Activated CD4-positive, alpha-beta T cell treated with anti-CD3 and anti-CD28 coated beads for 1 hour (primary cell): ENCODE results near the gene IGLL1.
"Not testable (repeated sequence)": the region's sequence is repeated elsewhere in the genome, so short reads cannot be mapped to it uniquely, and the experiment has no call there.

ENCODE experiments used
- DNase-seq: peaks from one replicate; pipeline ENCODE4 v3.0.0-alpha.2; 2020

The IGLL1 gene

DNA sequence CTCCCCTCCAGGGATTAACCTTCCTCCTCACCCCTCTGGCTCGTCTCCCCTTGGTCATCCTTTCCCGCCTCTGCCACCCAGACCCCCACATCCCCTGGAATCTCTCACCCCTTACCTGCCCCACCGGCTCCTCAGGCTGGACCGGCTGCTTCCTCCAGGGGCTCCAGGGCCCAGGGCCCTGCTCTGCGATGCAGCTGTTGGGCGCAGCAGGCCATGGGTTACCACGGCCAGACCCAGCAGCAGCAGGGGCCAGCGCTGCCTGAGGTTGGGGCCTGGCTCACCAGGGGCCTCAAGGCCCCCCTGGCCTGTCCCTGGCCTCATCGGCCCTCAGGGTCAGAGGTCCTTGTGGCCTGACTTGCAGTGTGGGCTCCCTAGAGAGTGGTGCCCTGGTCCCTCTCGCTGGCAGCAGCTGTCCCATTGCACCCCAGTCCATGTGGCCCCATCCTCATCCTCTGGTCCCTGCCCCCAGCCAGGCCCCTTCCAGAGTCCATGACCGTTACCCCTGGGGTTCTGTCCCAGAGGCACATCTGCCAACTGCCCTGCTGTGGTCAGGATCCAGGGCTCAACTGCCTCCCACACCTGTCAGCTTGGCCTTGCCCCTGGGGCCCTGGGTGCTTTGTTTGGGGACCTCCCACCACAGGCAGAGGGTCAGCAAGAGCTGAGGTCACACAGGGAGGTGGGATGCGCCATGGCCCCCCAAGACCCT lies at the start of gene IGLL1:
Gene IGLL1 (minus strand): TSS at position 421 of the 706 bp plus-strand sequence. CDS start 100 bp downstream, at position 321.
- DNase-seq, result no peak

DNA sequence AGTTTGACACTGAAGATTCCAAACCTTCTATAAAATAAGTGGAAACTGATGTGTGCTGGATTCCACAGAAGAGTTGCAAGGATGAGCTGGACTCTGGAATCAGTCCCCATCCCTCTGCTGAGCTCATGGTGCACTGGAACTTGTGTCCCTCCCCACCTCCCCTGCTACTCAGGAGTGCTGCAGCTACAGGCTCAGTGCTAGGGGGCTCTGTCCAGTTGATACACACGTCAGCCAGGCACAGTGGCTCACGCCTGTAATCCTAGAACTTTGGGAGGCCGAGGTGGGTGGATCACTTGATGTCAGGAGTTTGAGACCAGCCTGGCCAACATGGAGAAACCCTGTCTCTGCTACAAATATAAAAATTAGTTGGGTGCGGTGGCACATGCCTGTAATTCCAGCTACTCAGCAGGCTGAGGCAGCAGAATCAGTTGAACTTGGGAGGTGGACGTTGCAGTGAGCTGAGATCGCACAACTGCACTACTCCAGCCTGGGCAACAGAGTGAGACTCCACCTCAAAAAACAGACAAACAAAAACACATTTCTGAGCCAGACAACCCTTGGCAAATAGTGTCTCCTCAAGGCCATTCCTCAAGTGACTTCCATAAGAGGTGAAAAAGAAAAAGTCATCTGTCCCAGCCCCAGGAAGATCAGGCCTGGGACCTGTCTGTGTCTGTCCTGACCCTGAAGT lies 48.1 kb upstream of the IGLL1 start:
- not testable (repeated sequence) for DNase-seq

DNA sequence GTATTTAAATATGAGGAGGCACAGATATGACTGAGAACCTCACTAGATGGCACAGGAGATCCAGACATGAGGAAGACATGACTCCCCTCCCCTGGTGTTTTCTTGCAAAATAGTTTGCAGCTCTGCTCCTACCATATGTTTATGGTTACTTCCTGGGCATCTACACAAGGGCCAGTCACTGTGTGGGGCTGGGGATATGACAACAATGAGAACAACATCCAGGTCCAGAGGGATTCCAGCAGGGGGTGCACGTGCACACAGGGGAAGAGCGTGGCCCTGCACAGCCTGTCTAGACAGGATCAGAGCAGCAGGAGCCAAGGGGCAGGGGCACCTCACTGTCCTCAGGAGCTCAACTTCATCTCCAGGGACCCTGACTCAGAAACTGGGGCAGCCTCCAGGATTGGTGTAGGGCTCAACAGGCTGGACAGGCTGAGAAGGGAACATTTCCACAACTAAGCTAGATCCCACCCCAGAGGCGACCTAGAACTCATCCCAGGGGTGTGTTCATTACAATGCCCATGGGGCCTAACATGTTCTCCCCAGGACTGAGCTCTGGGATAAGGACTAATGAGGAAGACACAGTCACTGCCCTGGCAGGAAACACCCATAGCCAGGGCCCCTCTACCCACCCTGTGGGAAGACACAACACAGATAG lies 47.4 kb upstream of the IGLL1 start:
- DNase-seq, result peak; percentile 40

DNA sequence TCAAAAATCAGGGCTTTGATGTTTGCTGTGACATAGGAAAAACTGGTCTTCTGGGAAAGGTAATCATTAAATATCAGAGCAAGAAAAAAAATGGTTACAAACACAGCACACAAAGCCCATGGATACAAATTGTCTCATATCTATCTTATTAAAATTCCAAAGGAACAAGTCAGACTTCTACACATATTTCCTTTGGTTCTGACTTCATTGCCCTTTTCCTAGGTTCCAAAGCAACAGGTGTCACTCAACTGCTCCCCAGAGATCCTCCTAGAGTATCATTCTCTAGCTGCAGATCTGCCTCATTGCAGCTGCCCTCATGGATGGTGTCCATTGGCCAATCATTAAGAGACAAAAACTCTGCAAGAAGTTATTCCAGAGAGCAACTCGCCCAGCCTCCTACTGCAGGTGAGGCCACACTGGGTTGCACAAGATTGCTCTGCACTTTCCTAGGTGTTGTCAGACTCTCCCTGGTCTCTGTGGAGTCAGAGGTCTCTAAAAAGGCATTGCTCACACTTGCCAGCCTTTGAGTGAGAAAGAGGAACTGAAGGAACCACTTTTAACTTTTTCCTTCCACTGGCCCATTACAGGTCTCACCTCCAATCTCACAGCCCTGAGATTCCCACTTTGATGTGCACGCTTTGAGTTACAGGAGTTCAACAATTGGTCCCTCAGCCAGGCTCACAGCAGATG lies 46.3 kb upstream of the IGLL1 start:
- no peak for DNase-seq

DNA sequence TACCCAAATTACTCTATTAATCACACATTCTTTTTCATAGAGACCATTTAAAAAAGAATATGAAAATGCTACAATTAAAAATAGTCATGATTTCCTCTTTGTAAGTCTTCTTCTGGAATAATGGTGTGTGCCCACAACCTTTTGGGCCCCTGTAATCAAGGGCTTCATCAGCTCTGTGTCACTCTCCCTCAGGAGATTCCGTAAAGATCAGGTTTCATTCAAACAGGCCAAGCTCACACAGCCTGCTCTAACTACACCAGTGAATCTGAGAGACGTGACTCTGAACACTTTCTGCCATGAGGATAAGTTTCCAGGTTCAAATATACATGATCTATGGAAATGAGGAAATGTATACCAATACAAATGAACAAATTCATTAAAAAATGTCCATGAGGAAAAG lies 42.5 kb upstream of the IGLL1 start:
- no peak for DNase-seq

DNA sequence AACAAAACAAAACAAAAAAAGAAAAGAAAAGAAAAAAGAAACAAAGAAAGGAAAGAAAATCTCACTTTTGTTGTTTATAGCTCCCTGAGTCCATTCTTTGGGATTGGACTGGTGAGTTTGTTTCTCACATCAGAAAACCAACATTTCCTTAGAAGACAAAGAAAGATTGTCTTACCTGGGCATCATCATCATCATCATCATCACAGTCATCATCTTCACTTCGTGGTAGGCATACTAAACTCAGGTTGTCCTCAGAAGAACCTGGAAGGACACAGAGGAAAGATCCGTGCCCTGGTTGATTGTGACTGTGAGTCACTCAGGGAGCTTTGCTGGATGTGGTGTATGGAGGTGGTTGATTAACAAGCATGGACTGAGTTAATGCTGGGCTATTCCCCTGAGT lies 41.8 kb upstream of the IGLL1 start:
- not testable (repeated sequence) for DNase-seq

DNA sequence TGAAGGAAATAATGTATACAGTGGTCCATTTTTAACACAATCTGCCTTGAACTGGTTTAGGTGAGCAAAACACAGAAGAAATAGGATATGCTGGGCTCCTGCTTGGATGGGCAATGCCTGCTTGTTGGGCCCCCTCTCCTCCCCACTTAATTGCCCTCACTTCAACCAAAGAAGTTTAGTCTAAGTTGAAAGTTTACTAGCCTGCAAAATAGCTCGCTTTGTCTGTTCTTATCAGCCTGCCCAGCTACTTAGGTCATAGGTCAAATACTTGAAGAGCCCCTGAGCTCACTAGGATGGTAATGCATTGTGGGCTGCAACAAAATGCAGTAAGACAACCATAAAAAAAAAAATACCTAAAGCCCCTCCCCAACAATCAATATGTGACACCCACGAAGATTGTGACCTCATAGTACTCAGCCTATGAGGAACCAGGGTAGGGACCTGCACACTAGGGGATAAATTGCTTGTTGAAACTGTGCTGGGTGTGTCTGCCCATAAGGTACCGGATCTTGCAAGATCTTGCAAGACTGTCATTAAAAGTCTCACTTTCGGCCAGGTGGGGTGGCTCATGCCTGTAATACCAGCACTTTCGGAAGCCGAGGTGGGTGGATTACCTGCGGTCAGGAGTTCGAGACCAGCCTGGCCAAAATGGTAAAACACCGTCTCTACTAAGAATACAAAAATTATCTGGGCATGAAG lies 41.1 kb upstream of the IGLL1 start:
- no peak for DNase-seq

DNA sequence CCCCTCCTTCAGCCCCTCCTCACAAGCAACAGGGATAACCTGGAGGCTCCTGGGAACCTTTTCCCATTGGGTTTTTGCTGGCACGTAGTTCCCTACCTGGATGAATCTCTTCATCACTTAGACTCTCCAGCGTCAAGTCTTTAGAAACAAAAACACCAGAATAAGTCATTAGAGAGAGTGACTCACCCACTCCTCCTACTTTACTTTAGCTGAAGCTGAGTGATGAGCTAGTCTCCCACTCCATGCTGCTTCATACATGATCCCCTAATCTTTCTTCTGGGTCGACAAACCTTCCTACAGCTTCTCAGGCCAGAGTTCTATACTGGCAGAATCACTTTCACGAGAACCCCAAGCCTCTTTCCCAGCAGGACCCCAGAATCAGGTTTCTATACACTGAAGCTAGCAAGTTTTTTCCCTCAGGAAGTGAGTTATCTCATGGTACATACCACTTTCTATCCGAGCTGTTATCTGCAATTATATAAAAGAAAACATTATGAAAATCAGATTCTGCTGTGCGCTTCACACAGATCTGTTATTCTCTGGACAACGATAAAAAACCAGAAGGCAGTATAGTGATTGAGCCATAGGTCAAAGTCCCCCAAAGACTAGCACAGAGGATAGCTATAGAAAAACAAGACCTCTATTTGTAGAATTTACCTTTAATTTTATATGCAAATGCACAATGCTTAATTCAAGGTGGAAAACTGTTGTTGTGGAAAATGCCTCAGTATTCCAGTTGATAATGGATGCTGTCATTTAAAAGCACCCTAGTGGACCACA lies 33.3 kb upstream of the IGLL1 start:
- DNase-seq, result no peak

DNA sequence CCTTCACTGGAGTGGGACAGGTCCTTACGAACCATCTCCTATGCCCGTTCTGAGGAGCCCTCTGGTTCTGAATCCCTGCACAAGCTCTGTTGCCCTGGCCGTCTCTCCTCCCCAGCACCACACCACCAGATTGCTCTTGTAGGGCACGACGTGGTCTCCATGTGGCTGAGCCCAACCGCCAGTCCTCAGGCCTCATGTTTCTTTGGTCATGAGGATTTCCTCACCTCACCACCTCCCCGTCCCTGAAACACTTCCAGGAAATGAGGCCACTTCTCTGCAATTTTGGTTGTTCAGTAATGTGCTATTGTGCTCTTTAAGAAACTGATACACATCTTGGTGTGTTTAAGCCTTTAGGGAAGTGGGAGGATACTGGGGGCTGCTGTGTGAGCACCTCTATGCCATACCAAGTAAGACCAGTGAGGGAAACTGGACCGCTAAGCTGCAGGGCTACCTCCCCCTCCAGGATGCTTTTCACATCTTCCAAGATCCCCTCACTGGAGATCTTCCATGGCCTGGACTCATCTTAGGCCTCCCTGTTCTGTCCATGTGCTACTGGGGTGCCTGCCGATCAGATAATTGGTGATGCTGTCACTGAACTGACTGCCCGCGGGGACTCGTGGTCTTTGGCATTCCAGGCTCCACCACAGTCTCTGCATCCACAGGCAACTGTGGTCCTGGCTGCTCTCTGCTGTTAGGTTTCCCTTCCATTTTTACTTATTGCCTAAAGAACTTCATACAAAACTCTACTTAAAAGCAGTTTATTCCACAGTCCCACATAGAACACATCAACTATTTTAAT lies 30.1 kb upstream of the IGLL1 start:
- DNase-seq, result no peak

DNA sequence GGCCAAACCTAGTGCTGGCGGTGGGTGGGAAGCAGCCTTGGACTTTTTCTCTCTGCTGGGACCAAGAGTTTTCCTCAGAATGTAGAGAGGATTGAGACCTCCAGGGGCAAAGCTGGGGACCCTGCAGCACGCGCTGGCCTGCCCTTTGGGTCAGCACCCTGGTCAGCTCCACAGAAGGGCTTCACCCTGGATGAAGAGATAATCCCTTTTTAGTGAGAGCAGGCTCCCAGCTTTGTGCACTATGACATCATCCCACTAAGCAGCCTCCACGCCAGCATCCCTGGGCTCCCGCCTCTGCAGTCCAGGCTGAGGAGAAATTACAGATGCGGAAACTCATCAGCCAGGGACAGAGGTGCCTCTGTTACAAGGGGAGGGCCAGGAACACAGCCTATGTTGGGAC lies 28.5 kb upstream of the IGLL1 start:
- DNase-seq, result no peak

DNA sequence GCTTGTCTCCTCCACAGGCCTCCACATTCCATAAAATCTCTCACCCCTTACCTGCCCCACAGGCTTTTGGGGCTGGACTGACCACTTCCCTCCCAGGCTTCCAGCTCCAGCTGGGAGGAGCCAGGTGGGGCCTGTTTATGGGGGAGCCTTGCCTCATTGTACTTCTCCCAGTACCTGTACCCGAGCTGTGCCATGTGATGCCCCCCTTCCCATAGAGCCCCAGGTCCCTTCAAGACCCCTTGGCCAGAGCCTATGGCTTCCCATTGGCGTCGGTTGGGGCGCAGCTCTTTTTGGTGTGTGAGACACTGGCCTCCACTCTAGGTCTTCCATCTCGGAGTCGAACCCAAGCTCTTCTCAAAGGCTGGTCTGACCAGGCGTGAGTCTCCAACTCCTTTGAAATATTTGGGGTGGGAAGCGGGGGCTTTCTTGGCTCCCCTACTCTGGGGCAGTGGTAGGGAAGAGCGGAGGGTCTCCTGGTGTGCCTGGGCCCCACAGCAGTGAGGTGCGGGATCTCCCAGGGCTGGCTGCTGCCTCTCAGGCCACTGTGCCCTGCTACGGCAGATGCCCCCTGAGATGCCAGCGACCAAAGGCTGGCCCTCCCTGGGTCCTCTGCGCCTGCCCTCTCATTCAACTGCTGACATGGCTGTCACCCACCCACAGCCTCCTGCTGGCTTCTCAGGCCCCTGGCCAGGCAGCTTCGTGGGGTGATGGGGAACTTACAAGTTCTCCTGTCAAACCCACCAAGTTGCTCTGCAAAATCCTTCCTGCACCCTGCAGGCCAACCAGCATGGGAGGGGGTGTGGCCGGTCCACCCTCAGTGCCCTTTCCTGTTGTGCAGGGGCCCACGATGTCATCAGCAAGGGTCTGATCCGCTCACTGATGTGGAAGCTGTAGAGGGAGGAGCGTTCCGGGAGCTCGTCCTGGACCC lies 26.4 kb upstream of the IGLL1 start:
- no peak for DNase-seq

DNA sequence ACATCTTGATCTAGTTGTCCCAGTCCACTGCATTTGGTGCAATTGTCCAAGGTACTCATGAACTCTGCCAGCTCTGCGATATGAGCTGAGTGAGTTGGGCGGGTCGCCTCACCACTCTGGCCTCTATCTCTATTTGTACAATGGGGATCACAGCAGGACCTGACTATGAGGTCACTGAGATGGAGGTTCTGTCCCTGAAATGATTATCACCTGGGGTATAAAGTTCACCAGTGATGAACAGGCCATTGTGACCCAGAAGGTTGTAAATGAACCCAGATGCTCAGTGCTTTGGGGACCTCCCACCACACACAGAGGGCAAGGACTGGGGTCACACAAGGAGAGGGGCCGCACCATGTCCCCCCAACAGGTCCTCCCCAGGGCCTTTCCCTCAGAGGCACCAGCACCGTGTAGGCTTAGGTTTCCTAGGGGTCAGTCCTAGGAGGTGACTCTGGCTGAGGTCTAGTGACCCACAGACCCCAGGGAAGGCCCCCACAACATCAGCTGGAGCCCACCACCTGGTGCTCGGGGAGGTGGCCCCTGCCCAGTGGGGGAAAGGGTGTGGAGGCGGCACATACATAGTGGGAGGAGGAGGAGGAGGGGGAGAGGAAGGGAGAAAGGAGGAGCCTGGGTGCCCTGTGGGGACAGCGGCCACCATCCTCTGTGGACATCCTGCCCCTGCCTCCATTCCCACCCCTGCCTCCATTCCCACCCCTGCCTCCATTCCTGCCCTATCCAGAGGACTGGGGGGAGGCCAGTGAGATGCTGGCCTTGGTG lies 25.0 kb upstream of the IGLL1 start:
- DNase-seq, result no peak

DNA sequence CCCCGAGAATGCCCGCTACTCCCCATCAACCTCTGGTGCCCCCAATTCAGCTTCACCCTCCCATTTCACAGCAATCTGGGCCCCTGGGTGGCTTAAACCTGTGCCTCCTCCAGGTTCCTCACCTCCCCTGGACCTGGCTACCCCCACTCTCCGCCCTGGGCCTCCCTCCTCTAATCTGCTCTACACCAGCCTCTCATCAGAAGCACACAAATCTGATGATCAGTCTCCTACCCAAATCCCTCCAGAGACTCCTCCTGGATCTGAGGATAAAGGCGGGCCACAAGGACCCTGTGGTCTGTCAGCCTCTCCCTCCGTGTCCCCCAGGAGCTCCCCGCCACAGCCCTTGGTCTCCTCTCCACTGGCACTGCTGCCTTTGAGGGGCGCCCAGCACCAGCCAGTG lies 23.2 kb upstream of the IGLL1 start:
- DNase-seq, result no peak

DNA sequence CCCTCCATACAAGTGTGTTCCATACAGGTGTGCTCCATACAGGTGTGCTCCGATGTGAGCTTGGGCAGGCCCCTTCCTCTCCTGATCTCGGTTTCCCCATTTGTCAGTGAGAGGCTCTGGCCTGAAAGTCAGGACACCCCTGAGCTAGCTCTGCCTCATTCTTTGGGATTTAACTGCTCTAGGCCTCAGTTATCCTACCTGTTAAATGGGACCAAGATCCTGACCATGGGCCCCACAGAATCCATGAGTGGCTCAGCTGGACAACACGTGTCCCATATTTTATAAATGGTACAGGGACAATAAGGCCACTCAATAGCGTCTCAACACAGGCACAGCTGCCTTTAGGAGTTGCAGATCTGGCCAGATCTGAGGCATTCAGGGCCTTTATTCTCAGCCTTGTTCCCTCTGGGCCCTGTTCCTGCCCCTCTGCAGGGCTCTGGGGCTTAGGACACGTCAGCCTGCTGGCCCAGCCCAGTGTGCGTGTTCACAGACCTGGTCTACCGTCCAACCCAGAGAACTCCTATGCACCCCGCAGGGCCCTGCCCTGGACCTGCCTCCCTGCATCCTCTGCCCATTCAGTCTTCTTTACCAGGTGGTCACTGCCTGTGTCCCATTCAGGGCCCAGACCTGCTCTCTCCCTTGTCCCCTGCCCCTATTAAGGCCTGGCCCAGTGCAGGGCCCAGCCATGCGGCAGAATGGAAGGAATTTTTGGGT lies 18.9 kb upstream of the IGLL1 start:
- DNase-seq, result no peak

DNA sequence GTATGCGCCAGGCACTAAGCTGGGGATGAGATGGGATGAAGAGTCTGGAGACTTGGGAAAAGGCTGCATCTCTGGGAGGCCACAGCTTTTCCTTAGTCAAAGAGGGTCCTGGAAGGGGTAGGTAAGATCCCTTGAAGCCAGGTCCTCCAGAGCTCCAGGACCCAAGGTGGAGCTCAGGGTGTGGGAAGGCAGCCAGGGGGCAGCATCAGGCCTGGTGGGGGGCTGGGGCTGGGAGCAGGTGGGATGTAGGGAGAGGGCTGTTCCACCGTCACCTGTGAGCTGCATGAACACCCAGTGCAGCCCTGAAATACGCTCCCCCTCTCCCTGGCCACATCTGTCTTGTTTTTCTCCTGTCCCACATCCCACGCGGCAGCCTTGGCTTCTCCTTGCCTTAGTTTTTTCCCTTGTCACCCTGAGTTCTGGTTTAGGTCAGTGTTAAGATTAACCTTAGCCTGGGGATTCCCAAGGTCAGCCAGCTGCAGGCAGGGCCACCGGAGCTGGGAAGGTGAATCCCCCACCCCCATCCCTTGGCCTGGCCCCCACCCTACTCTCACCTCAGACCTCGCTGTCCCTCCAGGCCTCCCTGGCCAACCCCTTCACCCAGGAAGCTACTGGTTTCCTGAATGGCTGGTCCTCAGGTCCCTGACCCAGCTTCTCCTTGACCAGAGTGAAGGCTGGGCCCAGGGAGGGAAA lies 17.6 kb upstream of the IGLL1 start:
- DNase-seq, result not testable (repeated sequence)

DNA sequence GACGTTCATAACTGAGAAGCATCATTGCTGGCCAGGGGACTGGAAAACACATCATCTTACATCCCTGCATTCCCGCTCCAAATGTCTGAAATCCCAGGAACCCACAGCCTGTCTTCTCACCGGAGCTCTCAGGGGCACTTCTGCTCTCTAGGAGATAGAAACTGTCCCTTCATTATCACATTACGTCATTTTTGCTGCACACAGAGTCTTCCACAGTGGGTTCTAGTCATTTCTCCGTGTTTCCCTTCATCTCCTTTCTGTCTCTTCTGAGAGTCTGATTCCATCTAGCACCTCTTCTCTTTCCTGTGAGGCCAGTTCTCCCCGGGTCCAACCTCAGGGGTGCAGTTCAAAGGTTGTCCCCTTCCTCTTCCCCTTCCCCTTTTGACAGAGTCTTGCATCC lies 15.8 kb upstream of the IGLL1 start:
- not testable (repeated sequence) for DNase-seq

DNA sequence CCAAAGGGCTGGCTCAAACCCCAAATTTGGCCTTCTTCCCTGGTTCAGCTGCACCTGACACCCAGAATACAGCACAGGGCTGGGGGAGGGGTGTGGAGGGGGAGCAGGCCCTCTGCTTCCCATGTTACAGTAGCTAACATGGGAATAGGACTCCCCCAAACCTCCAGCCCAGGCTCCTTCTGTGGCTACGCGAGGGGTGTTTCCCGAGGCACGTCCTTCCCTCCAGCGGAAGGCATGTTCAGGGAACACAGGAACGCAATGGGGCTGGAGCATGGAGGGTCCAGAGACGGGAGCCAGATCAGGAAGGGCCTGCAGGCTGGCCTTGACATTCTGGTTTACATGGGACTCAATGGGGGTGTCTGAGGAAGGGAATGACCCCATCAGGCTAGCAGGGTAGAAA lies 11.8 kb upstream of the IGLL1 start:
- no peak for DNase-seq
